ENCODE measurements around the gene SH3RF2. TPM values are rescaled to one million over a fixed set of nuclear protein-coding genes. Genes with fewer than 3 reads are reported as not detected.
"Not testable (repeated sequence)": the region's sequence is repeated elsewhere in the genome, so short reads cannot be mapped to it uniquely, and the experiment has no call there.

Gene SH3RF2
- total RNA-seq, 1 experiment from 2014 or later = 0.77 TPM

DNA sequence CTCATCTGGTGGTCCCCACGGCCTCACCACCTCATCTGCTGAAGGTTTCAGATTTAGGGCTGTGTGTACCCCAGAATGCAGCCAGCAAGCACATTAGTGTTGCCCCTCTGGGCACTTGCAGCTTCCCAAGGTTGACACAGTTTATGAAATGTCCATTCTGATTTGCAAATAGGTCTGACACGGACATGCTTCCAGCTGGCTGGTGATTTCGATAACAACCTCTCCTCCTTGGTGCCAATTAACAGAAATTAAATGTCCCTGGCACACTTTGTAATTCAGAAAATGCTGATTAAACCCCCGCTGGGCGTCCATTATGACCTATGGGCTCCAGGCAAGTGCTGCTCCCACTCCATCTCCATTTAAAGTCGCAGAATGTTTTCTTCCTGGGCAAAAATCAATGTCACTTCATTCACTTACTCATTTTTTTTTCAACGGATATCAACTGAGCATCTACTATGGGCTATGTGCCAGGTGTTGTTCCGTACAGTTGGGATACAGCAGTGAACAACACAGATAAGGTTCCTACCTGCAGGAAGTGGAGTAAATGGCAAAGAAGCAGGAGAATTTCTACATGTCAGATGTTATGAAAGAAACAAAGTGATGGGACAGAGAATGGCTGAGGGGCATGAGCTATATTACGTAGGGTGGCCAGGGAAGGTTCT, 137.0 kb downstream of the SH3RF2 start:
- DNase-seq (ENCODE audit: low read depth, low spot score) = no peak
- in situ Hi-C loops (cut with HindIII; ENCODE audit: low pct_unique_long_range_greater_than_20kb, low sequenced_read_pairs) = no loop called here

GRCh38 chr5:146076028-146076427, 139.7 kb downstream of the SH3RF2 start:
- in situ Hi-C loops (cut with HindIII; ENCODE audit: low pct_unique_long_range_greater_than_20kb, low sequenced_read_pairs) = no loop called here
- DNase-seq (ENCODE audit: low read depth, low spot score) = no peak

GRCh38 chr5:146076455-146076854, 140.1 kb downstream of the SH3RF2 start:
- in situ Hi-C loops (cut with HindIII; ENCODE audit: low pct_unique_long_range_greater_than_20kb, low sequenced_read_pairs) = no loop called here
- DNase-seq (ENCODE audit: low read depth, low spot score) = no peak

GRCh38 chr5:146078566-146078965, 142.2 kb downstream of the SH3RF2 start:
- no peak for DNase-seq (ENCODE audit: low read depth, low spot score)
- in situ Hi-C loops (cut with HindIII; ENCODE audit: low pct_unique_long_range_greater_than_20kb, low sequenced_read_pairs) = no loop called here

GRCh38 chr5:146079695-146080373, 143.5 kb downstream of the SH3RF2 start:
- DNase-seq (ENCODE audit: low read depth, low spot score) = no peak
- in situ Hi-C loops (cut with HindIII; ENCODE audit: low pct_unique_long_range_greater_than_20kb, low sequenced_read_pairs) = no loop called here

- in situ Hi-C loops (cut with HindIII; ENCODE audit: low pct_unique_long_range_greater_than_20kb, low sequenced_read_pairs) = no loop called here
- DNase-seq (ENCODE audit: low read depth, low spot score) = no peak
Measured at GRCh38 chr5:146081556-146081955, 145.2 kb downstream of the SH3RF2 start.

DNA sequence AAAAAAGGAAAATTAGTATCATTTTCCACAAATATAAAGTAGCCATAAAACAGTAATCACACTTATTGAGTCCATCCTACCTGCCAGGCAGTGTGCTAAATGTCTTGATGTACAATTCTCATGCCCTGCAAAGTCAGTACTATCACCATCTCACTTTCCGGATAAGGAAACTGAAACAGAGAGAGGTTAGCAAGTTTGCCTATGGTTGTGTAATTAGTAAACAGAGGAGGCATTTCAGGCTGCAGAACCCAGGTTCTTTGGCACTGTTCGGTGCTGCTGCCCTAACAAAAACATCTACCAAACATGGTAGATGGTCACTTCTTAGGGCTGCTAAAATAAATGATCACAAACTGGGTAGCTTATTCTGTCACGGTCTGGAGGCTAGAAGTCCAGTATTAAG, 146.4 kb downstream of the SH3RF2 start:
- DNase-seq (ENCODE audit: low read depth, low spot score) = no peak
- in situ Hi-C loops (cut with HindIII; ENCODE audit: low pct_unique_long_range_greater_than_20kb, low sequenced_read_pairs) = no loop called here

- in situ Hi-C loops (cut with HindIII; ENCODE audit: low pct_unique_long_range_greater_than_20kb, low sequenced_read_pairs) = no loop called here
- DNase-seq (ENCODE audit: low read depth, low spot score) = no peak
Measured at GRCh38 chr5:146084376-146084775, 148.0 kb downstream of the SH3RF2 start.

DNA sequence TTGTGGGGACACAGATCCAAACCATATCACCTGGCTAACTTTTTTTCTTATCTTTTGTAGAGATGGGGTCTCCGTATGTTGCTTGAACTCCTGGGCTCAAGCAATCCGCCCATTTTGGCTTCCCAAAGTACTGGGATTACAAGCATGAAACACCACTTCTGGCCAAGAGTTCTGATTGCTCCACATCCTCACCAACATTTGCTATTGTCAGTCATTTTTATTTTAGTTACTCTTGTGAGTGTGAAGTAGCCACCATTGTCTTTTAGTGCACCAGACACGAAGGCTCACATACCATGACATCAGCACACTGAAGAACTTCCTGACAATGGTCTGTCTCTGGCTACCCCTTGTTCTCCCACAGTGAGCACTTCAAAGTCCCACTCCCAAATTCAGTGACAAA, 151.7 kb downstream of the SH3RF2 start:
- DNase-seq (ENCODE audit: low read depth, low spot score) = no peak
- in situ Hi-C loops (cut with HindIII; ENCODE audit: low pct_unique_long_range_greater_than_20kb, low sequenced_read_pairs) = no loop called here

GRCh38 chr5:146089287-146089686, 152.9 kb downstream of the SH3RF2 start:
- no peak for DNase-seq (ENCODE audit: low read depth, low spot score)
- in situ Hi-C loops (cut with HindIII; ENCODE audit: low pct_unique_long_range_greater_than_20kb, low sequenced_read_pairs) = no loop called here

GRCh38 chr5:146091881-146092280, 155.5 kb downstream of the SH3RF2 start:
- in situ Hi-C loops (cut with HindIII; ENCODE audit: low pct_unique_long_range_greater_than_20kb, low sequenced_read_pairs) = no loop called here
- DNase-seq (ENCODE audit: low read depth, low spot score) = no peak

DNA sequence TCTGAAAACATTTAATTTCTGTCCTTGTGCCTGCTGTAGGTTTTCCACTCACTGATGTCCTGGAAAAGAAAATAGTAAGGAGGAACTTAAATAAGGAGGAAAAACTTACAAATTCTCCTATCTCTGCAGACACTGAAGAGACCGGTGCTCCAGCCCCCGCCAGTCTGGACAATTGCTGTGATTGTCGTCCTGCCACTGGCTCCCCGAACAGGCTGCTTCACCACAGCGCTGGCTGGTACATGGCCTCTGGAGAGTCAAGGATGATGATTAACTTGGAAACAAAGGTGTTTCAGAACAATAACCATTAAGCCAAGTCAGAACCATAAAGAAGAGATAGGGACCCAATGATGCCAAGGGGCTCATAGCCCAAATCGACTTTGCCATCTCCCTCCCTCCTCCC, 161.7 kb downstream of the SH3RF2 start:
- no peak for DNase-seq (ENCODE audit: low read depth, low spot score)
- in situ Hi-C loops (cut with HindIII; ENCODE audit: low pct_unique_long_range_greater_than_20kb, low sequenced_read_pairs) = no loop called here

GRCh38 chr5:146101646-146102045, 165.3 kb downstream of the SH3RF2 start:
- in situ Hi-C loops (cut with HindIII; ENCODE audit: low pct_unique_long_range_greater_than_20kb, low sequenced_read_pairs) = no loop called here
- no peak for DNase-seq (ENCODE audit: low read depth, low spot score)

DNA sequence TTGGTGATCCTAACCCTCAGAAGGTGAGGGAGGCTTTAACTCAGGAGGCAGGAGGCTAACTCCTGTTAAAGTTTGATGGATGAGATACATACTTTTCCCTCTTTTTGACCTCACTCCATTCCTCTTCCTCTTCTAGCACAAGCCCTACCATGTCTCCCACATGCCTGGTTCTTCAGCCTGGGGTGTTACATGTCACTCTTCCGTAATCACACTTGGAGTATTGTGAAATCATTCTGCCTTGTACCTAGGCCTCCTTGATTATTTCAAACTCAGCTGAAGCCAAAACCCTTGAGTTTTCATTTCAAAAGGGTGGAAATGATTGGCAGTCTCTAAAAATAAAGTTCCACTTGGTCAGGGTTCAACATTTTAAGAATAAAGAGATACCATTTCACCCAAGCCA, 167.2 kb downstream of the SH3RF2 start:
- no peak for DNase-seq (ENCODE audit: low read depth, low spot score)
- in situ Hi-C loops (cut with HindIII; ENCODE audit: low pct_unique_long_range_greater_than_20kb, low sequenced_read_pairs) = no loop called here

- DNase-seq (ENCODE audit: low read depth, low spot score) = no peak
- in situ Hi-C loops (cut with HindIII; ENCODE audit: low pct_unique_long_range_greater_than_20kb, low sequenced_read_pairs) = no loop called here
Measured at GRCh38 chr5:146105477-146105876, 169.1 kb downstream of the SH3RF2 start, which contains the start of gene PLAC8L1. PLAC8L1 (minus strand) TSS chr5:146105577; CDS start chr5:146104311, 1,266 bp downstream.

GRCh38 chr5:146107901-146108300, 171.5 kb downstream of the SH3RF2 start:
- DNase-seq (ENCODE audit: low read depth, low spot score) = no peak
- in situ Hi-C loops (cut with HindIII; ENCODE audit: low pct_unique_long_range_greater_than_20kb, low sequenced_read_pairs) = no loop called here

GRCh38 chr5:146108870-146109269, 172.5 kb downstream of the SH3RF2 start:
- in situ Hi-C loops (cut with HindIII; ENCODE audit: low pct_unique_long_range_greater_than_20kb, low sequenced_read_pairs); DNase-seq (ENCODE audit: low read depth, low spot score): not testable (repeated sequence)

GRCh38 chr5:146109379-146109778, 173.0 kb downstream of the SH3RF2 start:
- DNase-seq (ENCODE audit: low read depth, low spot score) = no peak
- in situ Hi-C loops (cut with HindIII; ENCODE audit: low pct_unique_long_range_greater_than_20kb, low sequenced_read_pairs) = no loop called here

GRCh38 chr5:146111409-146111808, 175.0 kb downstream of the SH3RF2 start:
- DNase-seq (ENCODE audit: low read depth, low spot score) = no peak
- in situ Hi-C loops (cut with HindIII; ENCODE audit: low pct_unique_long_range_greater_than_20kb, low sequenced_read_pairs) = no loop called here

Measured in SK-MEL-5 (cell line).